C4-2B (cell line): ENCODE data around the gene RILPL1.

Experiments
- H3K27ac ChIP-seq: fragments of 450-650 bp; 2 replicates; pipeline ENCODE4 v1.5.1; 2017
- ZFX ChIP-seq: fragments of 450-650 bp; IDR thresholded peaks from 2 replicates; pipeline ENCODE4 v1.6.1; 2017
- TF ChIP-seq, protein P1 (sequence below): fragments of 450-650 bp; conservative IDR thresholded peaks from 2 replicates; pipeline ENCODE4 v1.5.1; 2017; ENCODE audit warnings: mild to moderate bottlenecking

RILPL1 gene

GRCh38 chr12:123478762-123479161 is 54.8 kb downstream of the RILPL1 start:
- no peak overlapping the region for H3K27ac ChIP-seq
- TF ChIP-seq ZFX, result no peak
- TF ChIP-seq, protein P1, sequence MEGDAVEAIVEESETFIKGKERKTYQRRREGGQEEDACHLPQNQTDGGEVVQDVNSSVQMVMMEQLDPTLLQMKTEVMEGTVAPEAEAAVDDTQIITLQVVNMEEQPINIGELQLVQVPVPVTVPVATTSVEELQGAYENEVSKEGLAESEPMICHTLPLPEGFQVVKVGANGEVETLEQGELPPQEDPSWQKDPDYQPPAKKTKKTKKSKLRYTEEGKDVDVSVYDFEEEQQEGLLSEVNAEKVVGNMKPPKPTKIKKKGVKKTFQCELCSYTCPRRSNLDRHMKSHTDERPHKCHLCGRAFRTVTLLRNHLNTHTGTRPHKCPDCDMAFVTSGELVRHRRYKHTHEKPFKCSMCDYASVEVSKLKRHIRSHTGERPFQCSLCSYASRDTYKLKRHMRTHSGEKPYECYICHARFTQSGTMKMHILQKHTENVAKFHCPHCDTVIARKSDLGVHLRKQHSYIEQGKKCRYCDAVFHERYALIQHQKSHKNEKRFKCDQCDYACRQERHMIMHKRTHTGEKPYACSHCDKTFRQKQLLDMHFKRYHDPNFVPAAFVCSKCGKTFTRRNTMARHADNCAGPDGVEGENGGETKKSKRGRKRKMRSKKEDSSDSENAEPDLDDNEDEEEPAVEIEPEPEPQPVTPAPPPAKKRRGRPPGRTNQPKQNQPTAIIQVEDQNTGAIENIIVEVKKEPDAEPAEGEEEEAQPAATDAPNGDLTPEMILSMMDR, result no peak

DNA sequence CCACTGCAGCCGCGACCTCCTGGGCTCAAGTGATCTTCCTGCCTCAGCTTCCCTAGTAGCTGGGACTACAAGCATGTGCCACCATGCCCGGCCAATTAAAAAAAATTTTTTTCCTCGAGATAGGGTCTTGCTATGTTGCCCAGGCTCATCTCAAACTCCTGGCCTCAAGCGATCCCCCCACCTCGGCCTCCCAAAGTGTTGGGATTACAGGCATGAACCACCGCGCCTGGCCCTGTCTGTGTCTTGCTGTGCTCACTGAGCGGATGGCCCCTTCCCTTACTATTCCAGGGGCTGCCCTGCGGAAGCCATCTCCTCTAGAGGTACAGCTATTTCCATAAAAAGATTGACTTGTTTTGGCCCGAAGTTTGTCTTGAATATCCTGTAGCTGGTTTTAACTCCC is 55.5 kb downstream of the RILPL1 start:
- H3K27ac ChIP-seq, result no peak overlapping the region
- no peak for TF ChIP-seq ZFX
- TF ChIP-seq, protein P1, result no peak

GRCh38 chr12:123475246-123475703 is 58.2 kb downstream of the RILPL1 start:
- no peak overlapping the region for H3K27ac ChIP-seq
- TF ChIP-seq ZFX, result no peak
- TF ChIP-seq, protein P1, result no peak

DNA sequence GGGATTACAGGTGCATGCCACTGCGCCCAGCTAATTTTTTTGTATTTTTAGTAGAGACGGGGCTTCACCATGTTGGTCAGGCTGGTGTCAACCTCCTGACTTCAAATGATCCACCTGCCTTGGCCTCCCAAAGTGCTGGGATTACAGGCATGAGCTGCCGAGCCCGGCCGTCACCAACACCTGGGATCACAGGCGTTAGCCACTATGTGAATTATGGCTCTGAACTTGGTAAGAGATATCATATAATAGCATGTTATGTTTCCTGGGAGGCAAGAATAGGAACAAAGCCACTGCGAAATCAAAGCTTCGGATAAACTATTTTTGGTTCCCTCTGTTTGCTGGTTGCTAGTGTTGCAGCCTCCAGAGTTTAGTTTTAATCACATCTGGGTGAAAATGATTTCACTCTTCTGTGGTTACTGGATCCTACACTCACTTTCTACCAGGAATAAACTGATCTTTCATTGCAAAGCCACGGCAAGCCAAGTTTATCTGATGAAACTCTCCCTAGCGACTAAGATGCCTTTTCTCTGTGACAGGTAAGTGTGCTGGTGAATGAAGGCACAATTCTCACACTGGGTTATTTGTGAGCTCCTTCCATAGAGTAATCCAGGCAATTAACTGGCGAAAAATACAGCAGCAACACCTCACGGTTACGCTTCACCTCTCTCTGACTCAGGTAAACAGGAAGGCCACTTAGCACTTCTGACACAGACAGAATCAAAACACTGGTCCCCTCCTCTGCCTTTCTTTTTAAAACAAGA is 58.9 kb downstream of the RILPL1 start:
- no peak for TF ChIP-seq ZFX
- TF ChIP-seq, protein P1, result no peak
- no peak overlapping the region for H3K27ac ChIP-seq

- TF ChIP-seq ZFX, result no peak
- TF ChIP-seq, protein P1, result no peak
- no peak overlapping the region for H3K27ac ChIP-seq
These were observed 61.1 kb downstream of the RILPL1 start for GRCh38 chr12:123472438-123472849.

DNA sequence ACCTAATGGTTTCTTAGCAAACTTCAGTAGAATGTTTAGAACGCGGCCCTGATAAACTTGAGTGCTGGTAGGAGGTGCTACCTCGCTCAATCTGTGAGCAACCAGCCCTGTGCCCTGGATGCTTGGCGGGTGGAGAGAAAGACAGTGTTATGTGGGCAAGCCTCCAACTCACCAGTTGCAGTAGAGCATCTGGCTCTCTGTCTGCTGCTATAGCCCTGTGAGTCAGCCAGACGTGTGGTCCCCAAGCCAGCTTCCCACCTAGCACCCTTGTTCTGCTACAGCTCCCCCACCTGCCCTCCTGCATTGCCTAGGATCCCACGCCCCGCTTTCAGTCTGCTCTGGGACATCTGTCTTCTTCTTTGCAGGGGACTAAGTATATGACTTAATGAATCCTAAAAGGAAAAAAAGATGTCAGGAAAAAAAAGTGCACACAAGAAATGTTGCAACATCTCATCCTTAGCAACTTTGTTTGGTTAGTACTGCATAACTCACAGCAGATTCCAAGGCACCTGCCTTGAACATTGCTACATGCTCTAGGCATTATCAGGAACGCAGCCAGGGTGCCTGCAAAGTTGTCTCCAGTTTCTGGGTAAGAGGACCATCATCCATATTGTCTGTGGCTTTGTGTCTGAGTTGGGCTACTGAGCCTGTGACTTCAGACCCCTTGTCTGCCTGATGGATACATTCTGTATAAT is 62.0 kb downstream of the RILPL1 start:
- no peak overlapping the region for H3K27ac ChIP-seq
- TF ChIP-seq, protein P1, result no peak
- TF ChIP-seq ZFX, result no peak

DNA sequence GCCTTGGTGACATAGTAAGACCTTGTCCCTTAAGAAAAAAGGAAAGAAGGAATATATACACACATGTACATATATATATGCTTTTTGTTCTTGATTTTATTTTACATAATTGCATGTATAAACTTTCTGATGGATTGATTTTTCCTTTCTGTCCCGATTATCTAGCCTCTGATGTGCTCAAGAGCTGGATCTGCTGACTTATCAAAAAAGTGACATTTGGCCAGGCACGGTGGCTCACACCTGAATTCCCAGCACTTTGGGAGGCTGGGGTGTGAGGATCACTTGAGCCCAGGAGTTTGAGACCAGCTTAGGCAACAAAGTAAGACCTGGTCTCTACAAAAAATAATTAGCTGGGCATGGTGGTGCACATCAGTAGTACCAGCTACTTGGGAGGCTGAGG is 63.5 kb downstream of the RILPL1 start:
- no peak for TF ChIP-seq ZFX
- TF ChIP-seq, protein P1, result no peak
- H3K27ac ChIP-seq, result no peak overlapping the region
